OCI-LY7 (cell line): ENCODE data around the gene PHF21B. TPM values are rescaled to one million over a fixed set of nuclear protein-coding genes. Genes with fewer than 3 reads are reported as not detected.

Source experiments
- BruUV-seq: library from RNA; stranded (reverse); fragments of 400-500 nt; replicated peaks from 2 replicates; lab custom pipeline; 2021; lab: Mats Ljungman, UMichigan
- CTCF ChIA-PET: fragments of 300-600 bp; sonication (Branson Sonifier 250); formaldehyde crosslinking; loops from one replicate; lab custom pipeline; 2022; ENCODE audit warnings: antibody characterized with exemption; ENCODE audit not compliant: unreplicated experiment; lab: Charles Lee
- POLR2A ChIA-PET: fragments of 300-600 bp; sonication (Branson Sonifier 250); formaldehyde crosslinking; loops from one replicate; lab custom pipeline; 2022; ENCODE audit warnings: antibody characterized with exemption; lab: Charles Lee
- DNase-seq: peaks from one replicate; pipeline ENCODE4 v3.0.0-alpha.2; 2015; ENCODE audit warnings: low spot score
- H2AFZ ChIP-seq: fragments of 200-600 bp; sonication (generic), shearing (Covaris generic); 2 replicates; pipeline ENCODE4 v1.6.1; 2014; ENCODE audit warnings: mild to moderate bottlenecking, antibody characterized with exemption, low read length, moderate library complexity
- H3K27ac ChIP-seq: fragments of 200-600 bp; sonication (generic); 2 replicates; pipeline ENCODE4 v1.5.1; 2014; ENCODE audit warnings: mixed run types, low read depth, mild to moderate bottlenecking, moderate library complexity, low read length, inconsistent platforms; ENCODE audit not compliant: poor library complexity, severe bottlenecking
- H3K36me3 ChIP-seq: fragments of 200-600 bp; sonication (generic); 2 replicates; pipeline ENCODE4 v1.6.1; 2014; ENCODE audit warnings: mild to moderate bottlenecking, antibody characterized with exemption, low read length, moderate library complexity, mixed read lengths; ENCODE audit not compliant: insufficient read depth
- H3K4me1 ChIP-seq: fragments of 200-600 bp; sonication (generic); 2 replicates; pipeline ENCODE4 v1.5.1; 2014; ENCODE audit warnings: mild to moderate bottlenecking, low read length; ENCODE audit not compliant: insufficient read depth, poor library complexity, severe bottlenecking
- H3K4me2 ChIP-seq: fragments of 200-600 bp; sonication (generic); 2 replicates; pipeline ENCODE4 v1.6.1; 2014; ENCODE audit warnings: mild to moderate bottlenecking, low read length
- H3K4me3 ChIP-seq: fragments of 200-600 bp; sonication (generic); 2 replicates; pipeline ENCODE4 v1.5.1; 2014; ENCODE audit warnings: mild to moderate bottlenecking, low read depth, low read length; ENCODE audit not compliant: poor library complexity, severe bottlenecking
- H3K79me2 ChIP-seq: fragments of 200-600 bp; sonication (generic); 2 replicates; pipeline ENCODE4 v1.6.1; 2016; ENCODE audit warnings: low read depth, mild to moderate bottlenecking, low read length, moderate library complexity, mixed read lengths; ENCODE audit not compliant: insufficient read depth
- H3K9me2 ChIP-seq: fragments of 200-600 bp; sonication (generic); 2 replicates; pipeline ENCODE4 v1.6.1; 2016; ENCODE audit warnings: mild to moderate bottlenecking, low read length, mixed read lengths; ENCODE audit not compliant: insufficient read depth
- H3K9me3 ChIP-seq: fragments of 200-600 bp; sonication (generic); 2 replicates; pipeline ENCODE4 v1.6.1; 2014; ENCODE audit warnings: mild to moderate bottlenecking, mixed run types, low read length, mixed read lengths
- H4K20me1 ChIP-seq: fragments of 200-600 bp; sonication (generic); 2 replicates; pipeline ENCODE4 v1.6.1; 2014; ENCODE audit warnings: mild to moderate bottlenecking, antibody characterized with exemption, low read length, moderate library complexity, mixed read lengths; ENCODE audit not compliant: insufficient read depth
- EZH2phosphoT487 ChIP-seq: fragments of 200-600 bp; sonication (generic); IDR thresholded peaks from 2 replicates; pipeline ENCODE4 v1.6.1; 2018; ENCODE audit warnings: low read depth, borderline replicate concordance, mild to moderate bottlenecking, mixed run types, antibody characterized with exemption, low read length, moderate library complexity, mixed read lengths
- intact Hi-C: fragments of 100-400 bp; cut with micrococcal nuclease; formaldehyde crosslinking; loops from one replicate; pipeline ENCODE4 v1.10.0; 2022; ENCODE audit not compliant: unreplicated experiment
- total RNA-seq, 2 experiments: library from RNA; depleted of rRNA in 1 of 2; stranded (reverse); fragments of >200 nt in 1 of 2; shearing (Covaris generic) in 1 of 2; gene quantifications; 2 replicates each; pipeline ENCODE4 v1.2.3, GENCODE V29; 2014 to 2022
- TF ChIP-seq, protein P1 (sequence below): fragments of 200-600 bp; sonication (generic); conservative IDR thresholded peaks from 2 replicates; pipeline ENCODE4 v1.5.1; 2014; ENCODE audit warnings: mild to moderate bottlenecking, antibody characterized with exemption, low read length, moderate library complexity, mixed read lengths

The PHF21B gene
- total RNA-seq, 2 experiments from 2014 or later: 9.4 to 12.4 TPM

DNA sequence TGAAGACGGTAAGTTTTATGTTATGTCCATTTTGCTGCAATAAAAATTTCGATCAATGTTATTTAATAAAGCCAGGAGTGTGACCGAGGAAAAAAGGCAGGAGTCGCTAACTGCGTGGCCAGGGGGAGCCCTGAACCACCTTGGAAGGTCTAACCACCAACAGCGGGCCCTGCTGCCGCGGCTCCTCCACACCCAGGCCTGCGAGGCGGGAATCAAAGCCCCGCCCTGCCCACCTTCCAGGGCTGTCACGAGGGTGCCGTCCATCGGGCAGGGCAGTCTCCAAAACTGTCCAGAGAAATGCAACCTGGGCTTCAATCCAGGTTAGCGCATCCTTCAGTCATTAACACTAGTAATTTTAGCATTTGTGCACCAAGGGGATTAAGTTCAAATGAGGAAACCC is 19.0 kb downstream of the PHF21B start:
- Histone ChIP-seq H3K9me2 (no peaks in the 10 kb centered on the region), H4K20me1 (no peaks in the 10 kb centered on the region; the same call in 1 of the 2 replicates), H3K36me3 (no peaks in the 10 kb centered on the region; the same call in 1 of the 2 replicates), H3K4me2 (no peak overlapping the region), H3K27ac (no peak overlapping the region), H2AFZ (no peak overlapping the region), H3K9me3 (no peaks in the 10 kb centered on the region), H3K4me3 (no peak overlapping the region), H3K79me2 (no peaks in the 10 kb centered on the region), H3K4me1 (no peaks in the 10 kb centered on the region)
- no TSS peak for BruUV-seq
- DNase-seq: no peak
- ChIA-PET POLR2A (no interaction called here), CTCF (no interaction called here)
- intact Hi-C loops: no loop called here
- TF ChIP-seq EZH2phosphoT487: no peak
- TF ChIP-seq, protein P1, sequence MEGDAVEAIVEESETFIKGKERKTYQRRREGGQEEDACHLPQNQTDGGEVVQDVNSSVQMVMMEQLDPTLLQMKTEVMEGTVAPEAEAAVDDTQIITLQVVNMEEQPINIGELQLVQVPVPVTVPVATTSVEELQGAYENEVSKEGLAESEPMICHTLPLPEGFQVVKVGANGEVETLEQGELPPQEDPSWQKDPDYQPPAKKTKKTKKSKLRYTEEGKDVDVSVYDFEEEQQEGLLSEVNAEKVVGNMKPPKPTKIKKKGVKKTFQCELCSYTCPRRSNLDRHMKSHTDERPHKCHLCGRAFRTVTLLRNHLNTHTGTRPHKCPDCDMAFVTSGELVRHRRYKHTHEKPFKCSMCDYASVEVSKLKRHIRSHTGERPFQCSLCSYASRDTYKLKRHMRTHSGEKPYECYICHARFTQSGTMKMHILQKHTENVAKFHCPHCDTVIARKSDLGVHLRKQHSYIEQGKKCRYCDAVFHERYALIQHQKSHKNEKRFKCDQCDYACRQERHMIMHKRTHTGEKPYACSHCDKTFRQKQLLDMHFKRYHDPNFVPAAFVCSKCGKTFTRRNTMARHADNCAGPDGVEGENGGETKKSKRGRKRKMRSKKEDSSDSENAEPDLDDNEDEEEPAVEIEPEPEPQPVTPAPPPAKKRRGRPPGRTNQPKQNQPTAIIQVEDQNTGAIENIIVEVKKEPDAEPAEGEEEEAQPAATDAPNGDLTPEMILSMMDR: no peak

DNA sequence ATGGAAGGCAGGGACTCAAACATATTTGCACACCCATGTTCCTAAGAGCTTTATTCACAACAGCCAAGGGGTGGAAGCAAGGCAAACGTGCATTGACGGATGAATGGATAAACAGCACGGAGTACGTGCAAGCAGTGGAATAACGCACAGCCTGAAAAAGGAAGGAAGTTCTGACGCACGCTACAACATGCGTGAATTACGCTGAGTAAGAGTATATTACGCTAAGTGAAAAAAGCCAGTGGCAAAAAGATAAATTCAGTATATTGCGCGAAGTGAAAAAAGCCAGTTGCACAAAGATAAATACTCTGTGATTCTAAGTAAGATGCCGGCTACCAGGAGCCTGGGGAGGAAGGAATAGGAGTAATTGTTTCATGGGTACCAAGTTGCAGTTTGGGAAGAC is 19.5 kb downstream of the PHF21B start:
- CTCF ChIA-PET: no interaction called here
- H3K9me2 ChIP-seq: no peaks in the 10 kb centered on the region
- H3K4me3 ChIP-seq: no peak overlapping the region
- no peak for DNase-seq
- H3K27ac ChIP-seq: no peak overlapping the region
- intact Hi-C loops: no loop called here
- BruUV-seq: no TSS peak
- H3K4me1 ChIP-seq: no peaks in the 10 kb centered on the region
- POLR2A ChIA-PET: no interaction called here
- H3K79me2 ChIP-seq: no peaks in the 10 kb centered on the region
- TF ChIP-seq EZH2phosphoT487: no peak
- H4K20me1 ChIP-seq: no peaks in the 10 kb centered on the region; the same call in 1 of the 2 replicates
- no peaks in the 10 kb centered on the region; the same call in 1 of the 2 replicates for H3K36me3 ChIP-seq
- no peak overlapping the region for H2AFZ ChIP-seq
- no peaks in the 10 kb centered on the region for H3K9me3 ChIP-seq
- H3K4me2 ChIP-seq: no peak overlapping the region

DNA sequence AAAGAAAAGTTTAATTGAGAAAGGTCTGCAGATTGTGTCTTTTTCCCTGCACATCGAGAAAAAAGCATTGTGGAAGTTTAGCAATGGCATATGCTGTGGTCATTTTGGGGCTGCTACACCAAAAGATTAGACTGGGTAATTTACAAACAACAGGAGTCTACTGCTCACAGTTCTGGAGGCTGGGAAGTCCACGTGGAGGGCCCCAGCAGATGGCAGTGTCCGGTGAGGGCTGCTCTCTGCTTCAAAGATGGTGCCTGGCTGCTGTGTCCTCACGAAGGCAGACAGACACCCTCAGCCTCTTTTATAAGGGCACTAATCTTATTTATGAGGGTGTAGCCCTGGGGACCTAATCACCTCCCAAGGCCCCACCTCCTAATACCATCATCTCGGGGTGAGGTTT is 21.1 kb downstream of the PHF21B start:
- intact Hi-C loops: no loop called here
- ChIA-PET CTCF (no interaction called here), POLR2A (no interaction called here)
- Histone ChIP-seq H3K4me1 (no peaks in the 10 kb centered on the region), H3K4me2 (no peak overlapping the region), H2AFZ (no peak overlapping the region), H3K9me2 (no peaks in the 10 kb centered on the region), H3K27ac (no peak overlapping the region), H3K79me2 (no peaks in the 10 kb centered on the region), H4K20me1 (no peaks in the 10 kb centered on the region; the same call in 1 of the 2 replicates), H3K4me3 (no peak overlapping the region), H3K36me3 (no peaks in the 10 kb centered on the region; the same call in 1 of the 2 replicates), H3K9me3 (no peaks in the 10 kb centered on the region)
- BruUV-seq: no TSS peak
- no peak for TF ChIP-seq EZH2phosphoT487
- TF ChIP-seq, protein P1: no peak
- DNase-seq: no peak
